ENCODE measurements around the gene MAPKAP1.
"Not testable (repeated sequence)": the region's sequence is repeated elsewhere in the genome, so short reads cannot be mapped to it uniquely, and the experiment has no call there.

MAPKAP1 gene

GRCh38 chr9:125730168-125730567 lies 23.2 kb upstream of the MAPKAP1 start:
- DNase-seq (ENCODE audit: low read depth): no peak

- DNase-seq (ENCODE audit: low read depth): no peak
Observed at GRCh38 chr9:125726456-125727132, 19.6 kb upstream of the MAPKAP1 start.

GRCh38 chr9:125707472-125707804 lies 430 bp upstream of the MAPKAP1 start:
- DNase-seq (ENCODE audit: low read depth): no peak

GRCh38 chr9:125705893-125706292 lies 1.1 kb downstream of the MAPKAP1 start:
- no peak for DNase-seq (ENCODE audit: low read depth)

- DNase-seq (ENCODE audit: low read depth): no peak
Observed at GRCh38 chr9:125703662-125704061, 3.3 kb downstream of the MAPKAP1 start.

GRCh38 chr9:125701351-125701750 lies 5.7 kb downstream of the MAPKAP1 start:
- no peak for DNase-seq (ENCODE audit: low read depth)

- no peak for DNase-seq (ENCODE audit: low read depth)
Observed at GRCh38 chr9:125700791-125701190, 6.2 kb downstream of the MAPKAP1 start.

- no peak for DNase-seq (ENCODE audit: low read depth)
Observed at GRCh38 chr9:125699870-125700269, 7.1 kb downstream of the MAPKAP1 start.

- no peak for DNase-seq (ENCODE audit: low read depth)
Observed at GRCh38 chr9:125696106-125696647, 10.8 kb downstream of the MAPKAP1 start.

- not testable (repeated sequence) for DNase-seq (ENCODE audit: low read depth)
Observed at GRCh38 chr9:125695548-125695947, 11.5 kb downstream of the MAPKAP1 start.

- no peak for DNase-seq (ENCODE audit: low read depth)
Observed at GRCh38 chr9:125694478-125694877, 12.5 kb downstream of the MAPKAP1 start.

GRCh38 chr9:125693492-125693891 lies 13.5 kb downstream of the MAPKAP1 start:
- not testable (repeated sequence) for DNase-seq (ENCODE audit: low read depth)

GRCh38 chr9:125691869-125692268 lies 15.1 kb downstream of the MAPKAP1 start:
- no peak for DNase-seq (ENCODE audit: low read depth)

- DNase-seq (ENCODE audit: low read depth): no peak
Observed at GRCh38 chr9:125690679-125691078, 16.3 kb downstream of the MAPKAP1 start.

GRCh38 chr9:125687163-125687863 lies 19.7 kb downstream of the MAPKAP1 start:
- DNase-seq (ENCODE audit: low read depth): no peak

GRCh38 chr9:125685167-125685566 lies 21.8 kb downstream of the MAPKAP1 start:
- DNase-seq (ENCODE audit: low read depth): no peak

GRCh38 chr9:125683486-125683885 lies 23.5 kb downstream of the MAPKAP1 start:
- no peak for DNase-seq (ENCODE audit: low read depth)

- no peak for DNase-seq (ENCODE audit: low read depth)
Observed at GRCh38 chr9:125682340-125682739, 24.7 kb downstream of the MAPKAP1 start.

- no peak for DNase-seq (ENCODE audit: low read depth)
Observed at GRCh38 chr9:125681657-125682056, 25.4 kb downstream of the MAPKAP1 start.

- no peak for DNase-seq (ENCODE audit: low read depth)
Observed at GRCh38 chr9:125681086-125681622, 25.9 kb downstream of the MAPKAP1 start.

- DNase-seq (ENCODE audit: low read depth): no peak
Observed at GRCh38 chr9:125680445-125680844, 26.6 kb downstream of the MAPKAP1 start.

- DNase-seq (ENCODE audit: low read depth): no peak
Observed at GRCh38 chr9:125679597-125680189, 27.3 kb downstream of the MAPKAP1 start.
